GM21423 (cell line): ENCODE measurements around the gene ARRDC1.
"Not testable (repeated sequence)": the region's sequence is repeated elsewhere in the genome, so short reads cannot be mapped to it uniquely, and the experiment has no call there.

ENCODE experiments used
- ATAC-seq: cut with Tn5 transposase; IDR thresholded peaks from one replicate; pipeline ENCODE4 v1.9.1; 2021; ENCODE audit warnings: mild to moderate bottlenecking, moderate library complexity; ENCODE audit not compliant: unreplicated experiment

Gene ARRDC1

DNA sequence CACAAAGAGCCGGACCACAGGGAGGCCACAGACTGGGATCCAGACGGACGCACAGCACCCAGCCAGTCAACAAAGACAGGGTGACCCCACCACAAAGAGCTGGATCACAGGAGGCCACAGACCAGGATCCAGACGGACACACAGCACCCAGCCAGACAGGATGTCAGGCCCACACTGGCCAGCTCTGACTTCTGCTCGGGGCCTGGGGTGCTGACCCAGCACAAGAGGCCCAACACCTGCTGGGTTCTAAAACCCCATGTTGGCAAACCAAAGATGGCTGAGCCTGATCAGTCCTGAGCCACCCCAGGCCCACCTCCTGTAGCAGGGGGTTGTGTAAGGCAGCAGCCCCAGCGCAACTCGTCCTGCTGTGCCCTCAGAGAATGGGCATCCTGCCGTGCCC, 21.5 kb upstream of the ARRDC1 start:
- no peak for ATAC-seq

DNA sequence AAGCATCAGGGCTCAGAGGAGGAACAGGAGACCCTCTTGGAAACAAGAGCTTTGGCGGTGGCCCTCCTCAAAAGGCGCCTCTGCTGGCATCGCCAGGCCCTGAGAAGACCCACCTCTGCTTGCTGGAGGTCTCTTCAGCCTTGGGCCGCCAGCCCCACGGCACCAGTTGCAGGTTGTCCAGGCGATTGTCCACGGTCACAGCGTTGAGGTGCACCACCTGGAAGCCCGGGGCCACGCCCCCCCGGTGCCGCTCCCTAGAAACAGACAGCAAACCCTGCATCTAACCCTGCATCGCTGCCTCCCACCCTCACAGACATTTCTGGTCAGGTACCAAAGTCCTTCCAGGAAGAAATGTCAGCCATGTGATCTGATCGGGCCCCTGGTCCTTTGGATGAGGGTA, 18.6 kb upstream of the ARRDC1 start:
- no peak for ATAC-seq

DNA sequence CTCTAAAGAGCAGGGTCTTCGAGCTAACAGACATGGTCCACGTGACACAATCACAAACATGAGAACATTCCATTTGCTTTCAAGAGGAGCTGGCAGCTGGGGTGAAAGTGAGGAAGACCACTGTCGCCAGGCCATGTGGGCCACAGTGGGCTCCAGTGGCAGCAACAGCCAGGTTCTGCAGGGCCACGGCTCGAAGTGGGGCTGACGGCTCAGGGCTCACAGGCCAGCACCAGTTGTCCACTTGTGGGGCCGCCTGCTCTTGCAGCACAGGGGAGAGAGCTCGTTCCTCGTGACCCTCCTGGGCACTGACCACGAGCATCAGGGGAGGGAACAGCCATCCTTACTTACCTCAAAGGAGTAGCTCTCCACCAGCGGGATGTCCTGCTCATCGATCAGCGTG, 17.2 kb upstream of the ARRDC1 start:
- no peak for ATAC-seq

DNA sequence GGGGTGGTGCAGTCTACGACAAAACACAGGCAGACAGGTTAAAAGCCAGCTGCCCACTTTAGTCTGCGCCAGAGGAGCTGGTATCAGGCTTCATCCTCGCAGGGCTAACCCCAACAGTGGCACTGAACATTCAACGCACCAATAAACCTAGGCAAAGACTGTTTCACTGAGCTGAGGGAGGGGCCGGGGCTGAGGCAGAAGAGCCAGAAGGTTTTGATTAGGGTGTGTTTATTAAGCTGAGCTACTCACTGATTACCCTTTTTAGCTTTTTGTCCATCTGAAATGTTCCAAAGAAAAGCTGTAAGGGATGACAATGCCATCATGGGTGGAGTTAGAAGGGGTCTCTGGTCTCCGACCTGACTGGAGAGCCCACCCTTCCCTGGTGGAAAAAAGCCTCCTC, 16.6 kb upstream of the ARRDC1 start:
- no peak for ATAC-seq

DNA sequence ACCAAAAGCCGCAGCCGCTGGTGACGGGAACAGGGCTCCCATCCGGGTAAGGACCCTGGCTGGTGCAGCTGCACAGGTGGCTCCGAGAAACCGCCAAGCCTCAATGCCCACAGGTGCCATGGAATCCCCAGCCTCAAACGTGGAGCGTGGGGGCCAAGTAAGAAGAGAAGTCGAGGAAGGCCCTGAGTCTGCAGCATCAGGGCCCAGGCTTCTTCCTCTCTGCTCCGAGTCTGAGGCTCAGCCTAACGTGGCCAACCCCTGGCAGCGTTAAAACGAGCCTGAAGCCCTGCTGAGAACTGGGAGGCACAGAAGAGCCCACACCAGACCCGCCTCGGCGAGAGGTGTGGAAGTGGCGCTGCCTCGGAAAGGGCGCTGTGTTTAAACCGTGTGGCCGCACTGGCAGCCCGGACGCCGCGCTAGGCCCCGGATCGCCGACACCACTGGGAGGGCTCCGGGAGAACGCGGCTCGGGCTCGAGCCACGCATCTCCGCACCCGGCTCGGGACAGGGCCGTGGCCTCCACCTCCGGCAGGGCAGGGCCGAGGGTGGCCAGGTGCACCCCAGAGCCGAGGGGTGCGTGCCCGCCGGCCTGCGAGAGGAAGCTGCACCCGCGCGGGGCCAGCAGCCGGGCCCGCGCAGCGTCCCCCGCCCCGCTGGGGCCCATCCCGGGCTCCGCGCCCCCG, 15.9 kb upstream of the ARRDC1 start:
- peak; percentile 17 for ATAC-seq

DNA sequence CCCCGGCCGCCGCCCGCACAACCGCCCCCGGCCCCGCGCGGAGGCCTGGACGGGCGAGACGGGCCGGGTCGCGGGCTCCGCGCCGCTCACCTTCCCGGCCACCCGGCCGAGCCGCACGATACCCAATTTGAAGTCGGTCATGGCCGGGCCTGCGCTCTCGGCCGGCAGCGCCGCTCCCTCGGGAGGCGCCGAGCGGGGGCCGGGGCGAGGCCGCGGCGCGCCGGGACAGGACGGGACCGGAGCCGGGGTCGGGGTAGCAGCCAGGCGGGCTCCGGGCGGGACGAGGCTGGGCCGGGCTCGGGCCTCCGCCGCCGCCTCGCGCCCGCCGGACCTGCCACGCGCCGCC, 15.4 kb upstream of the ARRDC1 start:
- peak; percentile 21 for ATAC-seq

DNA sequence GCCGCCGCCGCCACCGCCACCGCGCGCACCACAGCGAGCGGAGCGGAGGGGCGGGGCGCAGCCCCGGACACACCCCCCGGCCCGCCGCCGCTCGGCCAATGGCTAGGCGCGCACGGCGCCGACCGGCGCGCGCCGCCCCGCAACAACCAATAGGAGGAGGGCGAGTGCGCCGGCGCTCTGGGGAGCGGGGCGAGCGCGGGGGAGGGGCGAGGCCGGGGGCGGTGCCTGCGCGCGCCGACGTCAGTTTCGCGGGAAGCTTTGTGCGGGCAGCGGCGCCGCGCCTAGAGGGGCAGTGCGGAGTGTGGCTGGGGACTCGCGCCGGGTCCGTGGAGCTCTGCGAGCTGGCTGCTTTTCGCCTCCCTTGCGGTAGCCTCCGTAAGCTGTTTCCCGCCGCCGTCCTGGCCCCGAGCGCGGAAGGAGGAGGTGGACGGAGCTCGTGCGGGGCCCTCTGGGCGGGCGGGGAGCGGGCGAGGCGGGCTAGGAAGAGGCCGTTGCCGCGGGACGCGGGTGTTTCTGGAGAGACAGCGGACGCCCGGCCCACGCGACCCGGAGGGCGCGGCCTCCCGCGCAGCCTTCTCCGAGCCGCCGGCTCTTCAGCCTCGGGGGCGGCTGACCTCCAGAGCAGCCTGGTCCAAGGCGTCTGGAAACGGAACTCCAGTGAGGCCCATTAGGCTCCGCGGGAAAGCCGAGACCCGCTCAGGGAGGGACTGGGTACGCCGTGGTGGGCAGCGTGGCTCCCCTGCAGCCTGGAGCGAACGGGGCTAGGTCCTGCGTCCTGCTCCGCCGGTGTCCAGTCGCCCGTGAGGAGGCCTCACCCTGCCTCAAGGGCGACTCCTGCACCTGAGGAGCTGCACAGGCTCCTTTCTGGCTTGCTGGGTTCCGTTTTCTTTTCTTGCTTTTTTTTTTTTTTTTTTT, 14.8 kb upstream of the ARRDC1 start, which contains the start of gene ZMYND19:
Gene ZMYND19 (minus strand): TSS at position 44 of the 915 bp plus-strand sequence. CDS start 249 bp downstream, outside the sequence.
- peak; percentile 81 for ATAC-seq

DNA sequence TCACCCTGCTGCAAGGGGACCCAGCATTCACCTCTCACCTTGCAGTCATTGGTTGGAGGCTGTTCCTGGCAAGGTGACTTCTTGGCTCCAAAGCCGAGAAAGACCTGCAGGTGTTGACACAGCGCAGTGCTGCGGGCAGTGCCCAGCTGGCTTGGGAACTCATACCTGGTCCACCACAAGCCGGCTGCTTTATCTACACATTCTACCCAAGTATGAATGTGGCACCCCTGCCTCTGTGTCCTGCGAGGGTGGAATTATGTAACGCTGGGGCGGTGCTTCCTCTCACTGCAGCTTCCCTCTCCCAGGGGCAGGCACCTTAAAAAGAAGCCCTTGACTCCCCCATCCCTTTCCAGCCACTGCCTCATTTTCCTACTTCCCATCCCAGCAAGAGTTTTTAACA, 12.7 kb upstream of the ARRDC1 start:
- no peak for ATAC-seq

DNA sequence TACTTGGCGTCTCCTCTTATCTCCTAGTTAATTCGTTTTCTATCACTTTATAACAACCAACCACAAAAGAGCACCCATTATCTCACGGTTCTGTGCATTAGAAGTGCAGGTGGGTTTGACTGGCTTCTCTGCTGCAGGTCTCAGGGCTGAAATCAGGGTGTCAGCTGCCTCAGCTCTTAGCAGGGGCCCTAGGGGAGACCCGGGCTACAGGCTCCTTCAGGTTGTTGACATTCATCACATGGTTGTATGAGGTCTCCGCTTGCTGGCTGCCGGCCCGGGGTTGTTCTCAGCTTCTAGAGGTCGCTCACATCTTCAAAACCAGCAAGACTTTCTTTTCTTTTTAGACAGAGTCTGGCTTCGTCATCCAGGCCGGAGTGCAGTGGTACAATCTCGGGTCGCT, 12.3 kb upstream of the ARRDC1 start:
- ATAC-seq = no peak

DNA sequence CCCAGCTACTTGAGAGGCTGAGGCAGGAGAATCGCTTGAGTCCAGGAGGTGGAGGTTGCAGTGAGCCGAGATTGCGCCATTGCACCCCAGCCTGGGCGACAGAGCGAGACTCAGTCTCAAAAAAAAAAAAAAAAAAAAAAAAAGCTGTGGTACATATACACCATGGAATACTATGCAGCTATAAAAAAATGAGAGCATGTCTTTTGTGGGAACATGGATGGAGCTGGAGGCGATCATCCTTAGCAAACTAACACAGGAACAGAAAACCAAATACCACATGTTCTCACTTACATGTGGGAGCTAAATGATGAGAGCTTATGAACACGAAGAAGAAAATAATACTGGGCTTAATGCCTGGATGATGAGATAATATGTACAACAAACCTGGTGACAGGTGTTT, 8.9 kb upstream of the ARRDC1 start:
- not testable (repeated sequence) for ATAC-seq

DNA sequence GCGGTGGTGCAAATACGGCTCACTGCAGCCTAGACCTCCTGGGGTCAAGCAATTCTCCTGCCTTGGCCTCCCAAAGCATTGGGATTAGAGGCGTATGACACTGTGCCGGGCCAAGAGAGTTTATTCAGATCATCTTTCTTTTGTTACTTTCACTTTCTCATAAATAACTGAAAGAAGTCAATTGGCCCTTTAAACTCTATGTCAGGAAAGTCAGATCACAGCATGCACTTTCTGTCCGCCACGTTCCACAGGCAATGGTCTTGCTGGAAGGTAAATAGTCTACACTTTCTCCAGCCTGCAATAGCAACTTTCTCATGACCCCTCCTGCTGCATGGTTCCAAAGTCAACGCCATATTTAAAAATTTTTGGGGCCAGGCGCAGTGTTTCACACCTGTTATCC, 6.5 kb upstream of the ARRDC1 start:
- ATAC-seq = no peak

DNA sequence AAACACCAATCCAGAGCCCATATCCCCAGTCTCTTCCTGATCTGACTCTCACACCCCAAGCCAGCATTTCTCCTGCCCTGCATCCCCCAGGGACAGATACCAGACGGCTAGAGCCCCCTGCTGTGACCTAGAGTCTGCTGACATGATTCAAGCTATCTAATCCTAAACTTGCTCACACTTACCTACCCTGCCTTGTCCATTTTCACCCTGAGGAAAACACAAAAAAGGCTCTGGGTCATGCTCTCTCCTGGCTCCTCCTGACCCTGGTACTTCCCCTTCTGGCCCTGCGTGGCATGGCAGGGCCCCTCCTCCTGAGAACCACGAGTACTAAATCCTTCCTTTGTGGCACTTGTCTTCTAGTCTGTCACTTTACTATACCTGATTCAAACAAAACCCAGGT, 2.8 kb upstream of the ARRDC1 start:
- no peak for ATAC-seq

DNA sequence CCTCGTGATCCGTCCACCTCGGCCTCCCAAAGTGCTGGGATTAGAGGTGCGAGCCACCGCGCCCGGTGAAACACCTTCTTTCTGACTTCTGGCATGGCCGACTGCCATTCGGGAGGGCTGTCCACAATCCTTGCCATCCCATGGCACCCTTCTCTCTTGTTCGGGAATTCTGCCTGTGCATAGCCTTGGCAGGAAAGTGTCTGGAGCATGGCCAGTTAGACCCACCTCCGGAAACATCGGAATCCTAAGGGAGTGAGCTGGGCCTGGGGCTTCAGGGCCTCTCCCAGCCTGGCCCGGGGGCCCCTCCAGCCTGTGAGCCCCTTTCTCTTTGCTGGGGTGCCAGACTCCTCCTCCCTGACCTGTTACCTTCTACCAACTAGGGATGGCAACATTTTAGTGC, 1.6 kb upstream of the ARRDC1 start:
- no peak for ATAC-seq

DNA sequence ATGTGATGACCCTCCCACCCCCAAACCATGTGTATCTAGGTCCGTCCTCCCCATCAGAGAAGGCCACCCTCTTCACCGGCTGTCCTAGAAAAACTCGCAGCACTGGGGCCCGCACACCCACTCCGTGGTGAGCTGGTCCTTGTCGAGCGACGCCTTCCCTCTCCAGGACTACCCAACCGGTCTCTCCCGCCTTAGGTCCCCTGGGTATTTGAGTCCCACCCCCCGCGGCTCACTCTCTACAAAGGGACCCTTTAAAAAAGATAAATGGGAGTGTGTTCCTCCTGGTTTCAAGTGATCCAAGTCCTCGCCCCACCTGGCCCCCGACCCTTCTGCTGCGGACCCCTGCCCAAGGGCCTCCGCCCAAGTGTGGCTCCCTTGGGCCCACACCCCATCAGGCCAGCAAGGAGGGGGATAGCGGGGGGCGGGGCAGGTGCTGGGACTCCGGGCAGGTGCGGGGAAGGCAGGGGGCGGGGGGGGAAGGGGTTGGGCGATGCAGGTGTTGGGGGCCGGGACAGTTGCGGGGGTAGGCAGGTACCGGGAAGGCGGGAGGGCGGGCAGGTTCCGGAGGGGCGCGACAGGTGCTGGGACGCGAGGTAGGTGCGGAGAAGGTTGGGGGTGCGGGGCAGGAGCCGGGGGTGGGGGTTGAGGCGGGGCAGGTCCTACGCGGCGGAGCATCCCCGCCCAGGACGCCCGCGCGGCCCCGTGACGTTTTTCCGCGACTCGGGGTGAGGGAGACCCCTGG, 970 bp upstream of the ARRDC1 start:
- ATAC-seq = no peak

DNA sequence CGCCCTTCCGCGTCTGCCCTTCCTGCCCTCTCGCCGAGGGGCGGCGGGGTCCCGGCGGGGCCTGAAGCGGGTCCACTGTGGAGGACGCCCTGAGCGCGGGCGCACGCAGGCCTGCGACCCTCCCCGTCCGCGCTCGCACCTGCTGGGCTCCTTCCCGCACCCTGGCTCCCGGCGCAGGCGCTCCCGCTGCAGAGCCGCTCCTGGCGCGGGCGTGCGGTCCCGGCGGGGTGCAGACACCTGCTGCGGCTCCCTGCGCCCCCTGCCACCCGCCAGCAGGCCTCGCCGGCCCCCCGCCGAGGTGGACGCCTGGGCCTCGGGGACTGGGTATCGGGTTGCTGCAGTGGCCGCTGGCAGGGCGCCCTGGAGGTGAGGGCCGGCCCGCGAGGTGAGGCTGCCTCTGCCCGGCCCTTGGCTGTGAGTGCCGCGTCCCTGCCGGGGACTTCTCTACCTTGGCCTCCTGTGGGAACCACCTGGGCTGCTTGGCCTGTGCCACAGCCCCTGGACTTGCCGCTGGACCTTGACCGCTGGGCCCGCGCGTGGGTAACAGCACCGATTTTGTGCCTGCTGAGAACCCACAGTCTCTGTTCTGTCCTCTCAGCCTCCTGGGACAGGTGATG, 627 bp downstream of the ARRDC1 start:
- ATAC-seq = peak; percentile 9

DNA sequence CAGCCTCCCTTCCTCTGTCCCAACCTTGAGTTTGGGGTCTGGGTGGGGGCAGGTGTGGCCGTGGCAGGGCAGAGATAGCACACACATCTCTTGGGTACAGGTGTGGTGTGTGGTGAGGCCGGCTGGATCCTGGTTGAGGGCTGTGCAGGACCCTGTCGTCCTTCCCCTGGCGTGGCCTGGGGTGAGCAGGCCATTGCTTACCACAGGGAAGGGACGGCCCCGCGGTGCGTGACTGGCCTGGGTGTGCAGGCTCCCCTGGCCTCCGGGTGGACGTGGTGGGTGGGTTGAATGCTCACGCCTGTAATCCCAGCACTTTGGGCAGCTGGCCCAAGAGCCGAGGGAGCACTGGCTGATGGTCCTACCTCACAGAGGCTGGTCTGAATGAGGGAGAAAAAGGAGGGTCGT, 1.2 kb downstream of the ARRDC1 start:
- no peak for ATAC-seq

DNA sequence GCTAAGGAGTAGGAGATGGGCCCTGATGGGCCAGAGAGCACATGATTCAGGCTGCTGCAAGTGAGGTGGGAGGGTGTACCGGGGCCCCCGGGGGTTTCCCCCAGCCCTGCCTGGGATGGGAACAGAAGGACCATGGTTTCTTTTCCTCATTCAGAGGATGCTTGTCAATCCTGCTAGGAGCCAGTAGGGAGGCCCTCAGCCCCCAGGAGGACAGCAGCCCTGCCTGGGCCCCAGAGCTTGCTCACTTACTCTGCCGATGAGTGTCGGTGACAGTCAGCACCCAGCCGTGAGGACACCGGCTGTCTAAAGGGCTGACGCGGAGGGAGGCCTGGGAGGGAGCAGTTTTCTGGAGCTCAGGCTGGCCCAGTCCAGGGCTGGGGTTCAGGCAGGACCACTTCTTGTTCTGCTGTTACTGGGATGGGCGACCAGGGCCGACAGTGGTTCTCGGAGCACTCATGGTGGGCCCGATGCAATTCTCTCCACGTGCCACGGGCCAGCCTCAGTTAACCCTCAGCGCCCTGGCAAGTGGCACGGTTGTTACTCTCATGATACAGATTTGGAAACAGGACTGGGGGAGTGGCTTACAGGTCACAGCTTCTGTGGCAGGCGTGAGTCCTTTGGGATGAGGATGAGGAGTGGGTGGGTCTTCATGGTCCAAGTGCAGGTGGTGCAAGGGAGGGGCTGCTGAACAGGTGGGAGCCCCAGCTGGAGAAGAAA, 1.8 kb downstream of the ARRDC1 start:
- ATAC-seq = no peak

DNA sequence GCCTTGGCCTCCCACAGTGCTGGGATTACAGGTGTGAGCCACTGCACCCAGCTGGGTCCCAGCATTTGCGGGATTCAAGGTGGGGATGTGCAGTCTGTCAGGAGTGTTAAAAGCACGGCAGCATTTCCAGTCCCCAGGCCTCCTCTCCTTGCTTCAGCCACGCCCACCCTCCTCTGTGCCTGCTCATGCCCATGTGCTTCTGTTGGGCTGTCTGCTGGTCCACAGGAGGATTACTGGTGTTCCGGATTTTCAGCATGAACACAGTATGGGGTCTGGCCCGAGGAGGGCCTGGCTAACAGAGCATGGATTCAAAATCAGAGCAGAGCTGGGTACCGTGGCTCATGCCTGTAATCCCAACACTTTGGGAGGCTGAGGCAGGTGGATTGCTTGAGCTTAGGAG, 5.5 kb downstream of the ARRDC1 start:
- ATAC-seq = no peak

DNA sequence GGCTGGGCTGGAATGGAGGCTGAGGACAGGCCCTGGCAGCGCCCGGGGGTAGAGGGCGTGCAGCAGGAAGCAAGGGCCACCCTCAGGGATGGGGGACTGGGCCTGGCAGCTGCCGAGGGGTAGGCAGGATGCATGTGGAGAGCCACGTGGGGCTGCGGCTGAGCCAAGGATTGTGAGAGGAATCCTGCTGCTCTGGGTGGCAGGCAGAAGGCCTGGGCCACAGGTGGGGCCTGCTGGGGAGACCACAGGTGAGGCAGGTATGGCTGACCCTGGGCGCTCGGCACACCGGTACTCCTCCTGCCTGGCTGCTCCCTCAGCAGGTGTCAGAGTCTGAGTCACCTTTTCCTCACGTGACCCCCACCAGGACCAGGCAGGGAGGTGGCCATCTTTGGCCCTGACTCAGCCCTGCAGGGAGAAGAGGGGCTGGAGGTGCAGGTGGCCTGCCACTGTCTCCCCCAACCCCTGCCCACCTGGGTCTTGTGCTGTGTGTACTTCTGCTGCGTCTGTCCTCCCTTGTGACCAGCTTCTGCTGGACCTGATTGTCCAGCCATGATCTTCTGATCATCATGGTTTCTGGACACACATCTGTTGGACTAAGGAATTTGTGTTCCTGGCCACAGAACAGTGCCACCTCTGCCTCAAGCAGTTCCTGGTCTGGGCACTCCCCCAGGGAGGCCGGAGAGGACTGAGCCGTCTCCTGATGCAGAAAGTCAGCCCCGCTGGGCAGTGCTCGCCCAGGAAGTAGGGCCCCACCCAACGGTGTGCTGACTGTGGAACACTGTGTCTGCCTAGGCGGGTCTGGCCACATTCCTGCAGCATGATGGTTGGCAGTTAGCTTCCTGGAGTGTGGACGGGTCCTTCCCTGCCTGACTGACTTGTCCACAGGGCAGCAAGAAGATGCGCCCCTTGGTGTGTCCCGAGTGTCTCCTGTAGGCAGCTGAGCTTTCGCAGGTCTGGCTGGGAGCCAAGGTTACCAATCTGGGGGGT, 6.4 kb downstream of the ARRDC1 start:
- ATAC-seq = no peak
